Loucy (cell line): ENCODE data around the gene NUDT3.

Experiments used
- H2AFZ ChIP-seq: fragments of 200-600 bp; sonication (generic); 2 replicates; pipeline ENCODE4 v1.6.0; 2016; ENCODE audit warnings: antibody characterized with exemption, mild to moderate bottlenecking, low read length, moderate library complexity
- H3F3A ChIP-seq: fragments of 200-600 bp; 2 replicates; pipeline ENCODE4 v1.6.0; 2016; ENCODE audit warnings: antibody characterized with exemption, low read depth, mild to moderate bottlenecking
- H3K27me3 ChIP-seq: fragments of 200-600 bp; sonication (generic); 2 replicates; pipeline ENCODE4 v1.6.1; 2014; ENCODE audit warnings: low read length, mild to moderate bottlenecking; ENCODE audit not compliant: insufficient read depth, poor library complexity, severe bottlenecking
- H3K36me3 ChIP-seq: fragments of 200-600 bp; sonication (generic); 2 replicates; pipeline ENCODE4 v1.6.1; 2016; ENCODE audit warnings: low read length; ENCODE audit not compliant: insufficient read depth
- H3K4me1 ChIP-seq: fragments of 200-600 bp; sonication (generic); 2 replicates; pipeline ENCODE4 v1.5.1; 2014; ENCODE audit warnings: low read length, mild to moderate bottlenecking; ENCODE audit not compliant: insufficient read depth, poor library complexity, severe bottlenecking
- H3K4me2 ChIP-seq: fragments of 200-600 bp; sonication (generic); 2 replicates; pipeline ENCODE4 v1.6.0; 2014; ENCODE audit warnings: antibody characterized with exemption, low read length, low read depth, mild to moderate bottlenecking; ENCODE audit not compliant: poor library complexity, severe bottlenecking
- H3K4me3 ChIP-seq: fragments of 200-600 bp; sonication (generic); 2 replicates; pipeline ENCODE4 v1.5.1; 2014; ENCODE audit warnings: low read length, mild to moderate bottlenecking, mixed read lengths; ENCODE audit not compliant: poor library complexity, severe bottlenecking
- H3K79me2 ChIP-seq: fragments of 200-600 bp; sonication (generic); 2 replicates; pipeline ENCODE4 v1.6.1; 2014; ENCODE audit warnings: low read length; ENCODE audit not compliant: insufficient read depth
- H3K9ac ChIP-seq: fragments of 200-600 bp; sonication (generic); 2 replicates; pipeline ENCODE4 v1.6.0; 2014; ENCODE audit warnings: mild to moderate bottlenecking, low read depth, low read length, moderate library complexity; ENCODE audit not compliant: poor library complexity, severe bottlenecking
- H3K9me2 ChIP-seq: fragments of 200-600 bp; sonication (generic); replicated peaks from 2 replicates; pipeline ENCODE4 v1.6.1; 2016; ENCODE audit warnings: low read depth, low read length, mixed read lengths
- H3K9me3 ChIP-seq: fragments of 200-600 bp; sonication (generic); 2 replicates; pipeline ENCODE4 v1.6.1; 2014; ENCODE audit warnings: mild to moderate bottlenecking, antibody characterized with exemption, low read length, low read depth; ENCODE audit not compliant: insufficient read depth
- H4K20me1 ChIP-seq: fragments of 200-600 bp; sonication (generic); 2 replicates; pipeline ENCODE4 v1.6.0; 2014; ENCODE audit warnings: antibody characterized with exemption, low read length, mild to moderate bottlenecking; ENCODE audit not compliant: insufficient read depth, poor library complexity, severe bottlenecking
- EZH2phosphoT487 ChIP-seq: fragments of 200-600 bp; IDR thresholded peaks from 2 replicates; pipeline ENCODE4 v1.6.1; 2018; ENCODE audit warnings: antibody characterized with exemption, mild to moderate bottlenecking, moderate library complexity, borderline replicate concordance
- TF ChIP-seq, protein P1 (sequence below): fragments of 200-600 bp; sonication (generic); conservative IDR thresholded peaks from 2 replicates; pipeline ENCODE4 v1.5.1; 2014; ENCODE audit warnings: mild to moderate bottlenecking, antibody characterized with exemption, low read length

Gene NUDT3

DNA sequence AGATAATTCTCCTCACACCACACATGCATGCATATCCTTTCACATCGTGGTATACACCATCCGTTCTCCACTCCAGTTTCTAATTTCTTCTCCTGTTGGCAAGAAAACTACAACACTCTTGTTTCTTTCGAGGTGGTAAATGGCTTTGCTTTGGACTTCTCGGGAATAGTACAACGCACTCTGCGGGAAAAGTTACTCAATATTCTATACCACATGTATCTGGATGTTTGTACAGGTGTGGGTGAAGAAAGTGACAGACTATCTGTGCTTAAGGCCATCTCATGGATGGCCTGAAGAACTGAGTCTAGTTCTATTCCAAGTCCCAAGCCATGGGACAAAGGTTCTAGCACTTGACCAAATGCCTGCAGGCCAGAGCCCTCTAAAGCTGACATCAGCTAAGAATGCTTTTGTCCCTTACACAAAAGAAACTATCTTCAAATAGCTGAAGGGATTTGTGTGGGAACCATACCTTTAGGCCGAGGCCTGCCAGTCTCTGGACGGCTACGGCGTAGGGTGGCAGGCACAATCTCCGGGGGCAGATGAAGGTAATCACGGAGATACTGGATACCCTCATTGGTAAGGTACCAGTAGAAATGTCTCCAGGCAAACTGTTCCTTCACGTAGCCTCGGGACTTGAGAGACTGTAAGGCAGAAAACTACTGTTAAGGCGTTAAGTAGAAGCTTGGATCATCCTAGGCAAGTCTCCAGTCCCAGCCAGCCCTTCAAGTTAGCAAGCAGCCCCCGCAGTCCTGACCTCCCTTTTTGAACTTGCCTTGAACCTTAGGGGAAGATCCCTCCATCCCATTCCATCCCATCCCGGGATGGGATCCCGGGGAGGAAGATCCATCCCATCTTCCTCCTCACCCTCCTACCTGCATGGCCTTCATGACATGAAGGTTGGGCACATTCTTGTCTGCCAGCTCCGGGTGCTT, 32.0 kb upstream of the NUDT3 start:
- peak overlapping the region; percentile 100 for H3K4me3 ChIP-seq
- H3K36me3 ChIP-seq = peaks cover 45% of the 10 kb centered on the region; the same call in 1 of the 2 replicates
- peaks cover 37% of the 10 kb centered on the region for H3K4me1 ChIP-seq
- H3K9me3 ChIP-seq = no peaks in the 10 kb centered on the region
- H3K4me2 ChIP-seq = peak overlapping the region; percentile 93
- no peaks in the 10 kb centered on the region for H3K9me2 ChIP-seq
- TF ChIP-seq EZH2phosphoT487 = no peak
- TF ChIP-seq, protein P1, sequence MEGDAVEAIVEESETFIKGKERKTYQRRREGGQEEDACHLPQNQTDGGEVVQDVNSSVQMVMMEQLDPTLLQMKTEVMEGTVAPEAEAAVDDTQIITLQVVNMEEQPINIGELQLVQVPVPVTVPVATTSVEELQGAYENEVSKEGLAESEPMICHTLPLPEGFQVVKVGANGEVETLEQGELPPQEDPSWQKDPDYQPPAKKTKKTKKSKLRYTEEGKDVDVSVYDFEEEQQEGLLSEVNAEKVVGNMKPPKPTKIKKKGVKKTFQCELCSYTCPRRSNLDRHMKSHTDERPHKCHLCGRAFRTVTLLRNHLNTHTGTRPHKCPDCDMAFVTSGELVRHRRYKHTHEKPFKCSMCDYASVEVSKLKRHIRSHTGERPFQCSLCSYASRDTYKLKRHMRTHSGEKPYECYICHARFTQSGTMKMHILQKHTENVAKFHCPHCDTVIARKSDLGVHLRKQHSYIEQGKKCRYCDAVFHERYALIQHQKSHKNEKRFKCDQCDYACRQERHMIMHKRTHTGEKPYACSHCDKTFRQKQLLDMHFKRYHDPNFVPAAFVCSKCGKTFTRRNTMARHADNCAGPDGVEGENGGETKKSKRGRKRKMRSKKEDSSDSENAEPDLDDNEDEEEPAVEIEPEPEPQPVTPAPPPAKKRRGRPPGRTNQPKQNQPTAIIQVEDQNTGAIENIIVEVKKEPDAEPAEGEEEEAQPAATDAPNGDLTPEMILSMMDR = no peak
- peaks cover 64% of the 10 kb centered on the region for H3K79me2 ChIP-seq
- H2AFZ ChIP-seq = no peak overlapping the region
- H3K9ac ChIP-seq = peak overlapping the region; percentile 99
- no peaks in the 10 kb centered on the region for H3F3A ChIP-seq
- H3K27me3 ChIP-seq = peaks cover 9% of the 10 kb centered on the region
- peaks cover 51% of the 10 kb centered on the region for H4K20me1 ChIP-seq

DNA sequence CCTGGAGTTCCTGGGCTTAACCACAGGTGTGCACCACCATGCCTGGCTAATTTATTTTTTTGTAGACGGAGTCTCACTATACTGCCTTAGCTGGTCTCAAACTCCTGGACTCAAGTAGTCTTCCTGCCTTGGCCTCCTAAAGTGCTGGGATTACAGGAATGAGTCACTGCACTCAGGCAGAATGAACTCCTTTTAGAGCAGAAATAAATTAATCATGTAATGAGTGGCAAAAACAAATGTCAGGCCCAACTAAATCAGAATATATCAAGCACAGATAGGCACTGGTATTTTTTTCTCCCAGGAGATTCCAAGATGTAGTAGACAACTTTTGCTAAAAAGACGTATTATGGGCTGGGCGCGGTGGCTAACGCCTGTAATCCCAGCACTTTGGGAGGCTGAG, 30.8 kb upstream of the NUDT3 start:
- Histone ChIP-seq H3K4me3 (peak overlapping the region; percentile 100), H3K4me1 (peaks cover 37% of the 10 kb centered on the region), H3F3A (no peaks in the 10 kb centered on the region), H2AFZ (no peak overlapping the region), H3K9me2 (no peaks in the 10 kb centered on the region), H3K36me3 (peaks cover 55% of the 10 kb centered on the region; the same call in 1 of the 2 replicates), H3K79me2 (peaks cover 64% of the 10 kb centered on the region), H3K27me3 (peaks cover 9% of the 10 kb centered on the region), H4K20me1 (peaks cover 60% of the 10 kb centered on the region), H3K4me2 (peak overlapping the region; percentile 93), H3K9ac (peak overlapping the region; percentile 99), H3K9me3 (no peaks in the 10 kb centered on the region)
- no peak for TF ChIP-seq EZH2phosphoT487
- TF ChIP-seq, protein P1 = no peak

DNA sequence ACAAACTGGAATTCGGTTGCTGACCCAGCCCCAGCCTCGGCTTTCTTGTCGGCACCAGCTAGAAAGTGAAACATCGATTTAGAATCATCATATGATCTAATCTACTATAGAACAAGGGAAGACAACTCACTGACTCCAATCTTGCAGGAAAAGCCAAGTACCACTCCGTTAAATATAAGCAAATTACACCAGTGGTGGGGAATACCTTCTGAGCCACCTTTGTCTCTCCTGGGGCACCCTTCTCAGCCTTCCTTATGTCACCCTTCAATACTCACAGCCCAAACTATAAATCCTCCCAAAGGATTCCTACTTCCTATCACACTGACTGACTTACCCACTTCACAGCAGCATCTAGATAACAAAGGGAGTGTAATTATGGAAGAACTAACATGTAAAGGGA, 25.9 kb upstream of the NUDT3 start:
- Histone ChIP-seq H3K4me3 (no peak overlapping the region), H3K9me2 (no peaks in the 10 kb centered on the region), H3K36me3 (peaks cover 72% of the 10 kb centered on the region), H3K4me1 (peaks cover 21% of the 10 kb centered on the region), H3K27me3 (no peaks in the 10 kb centered on the region), H3K9ac (peak overlapping the region; percentile 11), H3F3A (no peaks in the 10 kb centered on the region), H4K20me1 (peaks cover 43% of the 10 kb centered on the region), H2AFZ (no peak overlapping the region), H3K79me2 (peaks cover 38% of the 10 kb centered on the region), H3K4me2 (no peak overlapping the region), H3K9me3 (no peaks in the 10 kb centered on the region)
- TF ChIP-seq, protein P1 = no peak
- TF ChIP-seq EZH2phosphoT487 = no peak
